Measurements from ENCODE around the gene BIN2.

DNA sequence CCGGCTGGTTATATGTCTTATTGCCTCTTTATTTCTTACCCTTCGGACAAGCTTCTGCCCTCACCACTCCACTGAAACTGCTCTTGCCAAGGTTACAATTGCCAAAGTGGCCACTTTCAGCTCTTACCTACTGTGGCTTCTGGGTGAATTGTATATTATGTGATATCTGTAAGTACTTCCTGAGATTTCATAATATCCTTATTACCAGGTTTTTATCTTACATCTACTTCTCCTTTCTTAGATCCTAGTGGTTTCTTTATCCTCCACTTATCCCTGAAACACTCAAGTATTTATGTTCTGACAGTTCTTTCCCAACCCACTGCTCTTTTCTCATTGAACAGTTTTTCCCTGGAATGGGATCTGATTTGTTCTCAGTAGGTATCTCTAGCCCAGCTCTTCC, 12.0 kb upstream of the BIN2 start:
- TF ChIP-seq CTCF (IDR thresholded peaks at IDR 0.05; ENCODE audit: low read depth, low read length, poor library complexity, severe bottlenecking) (no peak), EZH2phosphoT487 (IDR thresholded peaks at IDR 0.05; ENCODE audit: borderline replicate concordance, low read length) (no peak)
